Jurkat, Clone E6-1 (cell line): ENCODE data around the gene TCAP.
"Not testable (repeated sequence)": the region's sequence is repeated elsewhere in the genome, so short reads cannot be mapped to it uniquely, and the experiment has no call there.

ENCODE experiments used
- DNase-seq: peaks from one replicate; pipeline ENCODE4 v3.0.0-alpha.2; 2011; ENCODE audit warnings: low read depth, low spot score
- H3K4me3 ChIP-seq: 2 replicates; pipeline ENCODE4 v1.5.1; 2011; ENCODE audit warnings: mild to moderate bottlenecking, low read length, control low read depth, moderate library complexity

The TCAP gene

DNA sequence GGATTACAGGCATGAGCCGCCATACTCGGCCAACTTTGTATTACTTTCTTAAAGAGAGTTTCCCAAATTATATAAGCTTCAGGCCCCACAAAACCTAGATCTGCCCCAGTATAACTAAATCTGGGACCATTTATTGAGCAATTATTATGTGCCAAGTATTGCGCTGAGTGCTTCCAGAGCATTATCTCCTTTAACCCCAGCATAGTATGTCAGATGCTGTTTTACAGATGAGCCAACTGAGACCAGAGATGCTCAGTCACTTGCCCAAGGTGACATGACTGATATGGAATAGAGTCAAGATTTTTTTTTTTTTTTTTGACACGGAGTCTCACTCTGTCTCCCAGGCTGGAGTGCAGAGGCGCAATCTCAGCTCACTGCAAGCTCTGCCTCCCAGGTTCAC, 32.8 kb downstream of the TCAP start:
- no peak overlapping the region for H3K4me3 ChIP-seq
- DNase-seq = no peak

GRCh38 chr17:39699157-39699817, 34.1 kb downstream of the TCAP start:
- not testable (repeated sequence) for DNase-seq, H3K4me3 ChIP-seq

GRCh38 chr17:39699818-39700147, 34.6 kb downstream of the TCAP start, which contains the start of gene ERBB2:
Gene ERBB2, plus strand, starts transcription at chr17:39700064. Its CDS starts 175 bp downstream, at chr17:39700239.
- H3K4me3 ChIP-seq = no peak within 1 kb of the TSS
- no peak for DNase-seq

- no peak for DNase-seq
- no peak overlapping the region for H3K4me3 ChIP-seq
Observed at GRCh38 chr17:39700148-39700987, 35.2 kb downstream of the TCAP start.

GRCh38 chr17:39701012-39701783, 36.0 kb downstream of the TCAP start:
- no peak for DNase-seq
- no peak overlapping the region for H3K4me3 ChIP-seq

- no peak overlapping the region for H3K4me3 ChIP-seq
- DNase-seq = no peak
Observed at GRCh38 chr17:39701784-39702422, 36.8 kb downstream of the TCAP start.

GRCh38 chr17:39702901-39703893, 38.0 kb downstream of the TCAP start:
- H3K4me3 ChIP-seq = no peak overlapping the region
- no peak for DNase-seq

DNA sequence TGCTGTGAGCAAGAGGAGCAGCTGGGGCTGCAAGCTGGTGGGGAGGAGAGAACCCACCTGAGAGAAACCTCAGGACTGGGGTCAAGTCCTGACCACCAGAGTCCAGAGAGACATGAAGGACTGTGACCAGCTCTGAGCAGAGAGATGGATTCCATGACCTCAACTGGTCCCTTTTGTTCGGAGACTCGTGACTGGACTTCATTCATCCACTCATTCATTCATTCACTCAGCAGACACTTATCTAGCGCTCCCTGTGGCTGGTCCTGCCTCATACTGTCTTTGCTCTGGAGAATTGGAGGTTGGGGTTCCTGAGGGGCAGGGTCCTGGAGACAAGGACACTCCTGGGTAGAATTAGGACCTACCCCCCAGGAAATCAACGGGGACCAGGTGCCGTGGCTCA, 38.8 kb downstream of the TCAP start:
- no peak overlapping the region for H3K4me3 ChIP-seq
- no peak for DNase-seq

GRCh38 chr17:39704821-39705551, 39.8 kb downstream of the TCAP start:
- no peak for DNase-seq
- H3K4me3 ChIP-seq = no peak overlapping the region

DNA sequence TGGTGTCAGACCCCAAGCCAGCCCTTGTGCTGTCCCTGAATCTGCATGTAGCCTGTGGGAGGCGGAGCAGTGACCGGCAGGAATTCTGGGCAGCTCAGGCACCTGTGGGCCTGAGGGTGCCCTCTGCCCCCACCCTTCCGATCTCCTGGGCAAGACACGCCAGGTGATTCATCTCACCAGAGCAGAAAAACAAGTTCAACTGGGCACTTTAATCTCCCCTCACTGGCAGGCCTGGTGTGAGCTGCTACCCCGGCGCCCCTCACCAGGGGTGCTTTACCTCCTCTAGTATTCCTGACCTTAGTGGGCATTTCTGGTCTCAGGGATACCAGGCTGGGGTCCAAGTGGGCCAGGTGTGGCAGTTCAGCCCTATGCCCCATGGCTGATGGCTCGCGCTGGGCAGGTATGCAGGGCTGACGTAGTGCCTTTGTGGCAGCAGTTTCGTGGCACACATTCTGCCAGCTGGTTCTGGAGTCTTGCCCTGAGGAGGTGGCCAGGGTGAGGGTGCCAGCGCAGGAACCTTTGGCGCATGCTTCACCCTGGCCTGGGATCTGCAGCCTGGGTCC, 40.7 kb downstream of the TCAP start:
- no peak overlapping the region for H3K4me3 ChIP-seq
- DNase-seq = no peak

GRCh38 chr17:39706383-39706782, 41.2 kb downstream of the TCAP start:
- no peak overlapping the region for H3K4me3 ChIP-seq
- no peak for DNase-seq

DNA sequence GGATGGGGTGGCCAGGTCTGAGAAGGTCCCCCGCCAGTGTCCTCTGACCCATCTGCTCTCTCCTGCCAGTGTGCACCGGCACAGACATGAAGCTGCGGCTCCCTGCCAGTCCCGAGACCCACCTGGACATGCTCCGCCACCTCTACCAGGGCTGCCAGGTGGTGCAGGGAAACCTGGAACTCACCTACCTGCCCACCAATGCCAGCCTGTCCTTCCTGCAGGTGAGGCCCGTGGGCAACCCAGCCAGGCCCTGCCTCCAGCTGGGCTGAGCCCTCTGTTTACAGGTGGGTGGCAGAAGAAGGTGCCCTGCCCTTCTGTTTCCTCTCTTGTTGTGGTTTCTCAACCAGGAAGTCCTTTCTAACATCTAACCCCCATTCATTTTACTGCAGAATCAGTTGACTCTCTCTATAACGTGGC, 41.8 kb downstream of the TCAP start:
- H3K4me3 ChIP-seq = no peak overlapping the region
- DNase-seq = peak; percentile 37

- no peak overlapping the region for H3K4me3 ChIP-seq
- no peak for DNase-seq
Observed at GRCh38 chr17:39709319-39709997, 44.3 kb downstream of the TCAP start.

- H3K4me3 ChIP-seq = no peak overlapping the region
- no peak for DNase-seq
Observed at GRCh38 chr17:39709998-39710964, 45.1 kb downstream of the TCAP start.

GRCh38 chr17:39711071-39711470, 45.9 kb downstream of the TCAP start:
- H3K4me3 ChIP-seq, DNase-seq: not testable (repeated sequence)

DNA sequence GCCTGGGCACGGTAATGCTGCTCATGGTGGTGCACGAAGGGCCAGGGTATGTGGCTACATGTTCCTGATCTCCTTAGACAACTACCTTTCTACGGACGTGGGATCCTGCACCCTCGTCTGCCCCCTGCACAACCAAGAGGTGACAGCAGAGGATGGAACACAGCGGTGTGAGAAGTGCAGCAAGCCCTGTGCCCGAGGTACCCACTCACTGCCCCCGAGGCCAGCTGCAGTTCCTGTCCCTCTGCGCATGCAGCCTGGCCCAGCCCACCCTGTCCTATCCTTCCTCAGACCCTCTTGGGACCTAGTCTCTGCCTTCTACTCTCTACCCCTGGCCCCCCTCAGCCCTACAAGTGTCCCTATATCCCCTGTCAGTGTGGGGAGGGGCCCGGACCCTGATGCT, 46.7 kb downstream of the TCAP start:
- H3K4me3 ChIP-seq = no peak overlapping the region
- no peak for DNase-seq
